Smooth muscle cell of the brain vasculature (primary cell): ENCODE measurements around the gene SF3B4.
"Not testable (repeated sequence)": the region's sequence is repeated elsewhere in the genome, so short reads cannot be mapped to it uniquely, and the experiment has no call there.

ENCODE experiments used
- DNase-seq: peaks from one replicate; pipeline ENCODE4 v3.0.0-alpha.2; 2012; ENCODE audit warnings: low read depth, low spot score

The SF3B4 gene

DNA sequence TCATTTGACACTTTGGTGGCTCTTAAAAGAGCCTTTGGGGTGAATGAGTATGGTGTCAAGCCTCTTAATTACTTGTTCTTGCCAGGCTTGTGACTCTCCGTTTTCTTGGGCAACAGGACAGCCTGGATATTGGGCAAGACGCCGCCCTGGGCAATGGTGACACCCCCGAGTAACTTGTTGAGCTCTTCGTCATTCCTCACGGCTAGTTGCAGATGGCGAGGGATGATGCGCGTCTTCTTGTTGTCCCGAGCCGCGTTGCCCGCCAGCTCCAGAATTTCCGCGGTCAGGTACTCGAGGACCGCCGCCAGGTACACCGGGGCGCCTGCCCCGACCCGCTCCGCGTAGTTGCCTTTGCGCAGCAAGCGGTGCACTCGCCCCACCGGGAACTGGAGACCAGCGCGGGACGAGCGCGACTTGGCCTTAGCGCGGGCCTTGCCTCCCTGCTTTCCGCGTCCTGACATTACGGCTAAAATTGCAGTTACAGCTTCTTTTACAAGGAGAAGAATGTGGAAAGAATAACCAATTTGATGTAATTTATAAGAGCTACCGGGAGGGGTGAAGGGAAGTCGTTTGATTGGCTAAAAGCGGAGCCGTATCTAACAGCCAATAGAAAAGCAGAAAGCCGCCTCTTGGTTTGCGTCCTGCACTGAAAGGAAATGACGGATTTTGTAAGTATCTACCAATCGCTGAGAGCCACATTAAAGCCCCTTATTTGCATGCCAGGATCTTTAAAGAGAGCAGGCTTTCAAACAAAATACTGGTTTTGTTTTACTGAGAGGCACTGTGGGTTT lies 40.0 kb downstream of the SF3B4 start:
- DNase-seq: peak; percentile 90

GRCh38 chr1:149887196-149887455 lies 40.5 kb downstream of the SF3B4 start:
- DNase-seq: not testable (repeated sequence)

DNA sequence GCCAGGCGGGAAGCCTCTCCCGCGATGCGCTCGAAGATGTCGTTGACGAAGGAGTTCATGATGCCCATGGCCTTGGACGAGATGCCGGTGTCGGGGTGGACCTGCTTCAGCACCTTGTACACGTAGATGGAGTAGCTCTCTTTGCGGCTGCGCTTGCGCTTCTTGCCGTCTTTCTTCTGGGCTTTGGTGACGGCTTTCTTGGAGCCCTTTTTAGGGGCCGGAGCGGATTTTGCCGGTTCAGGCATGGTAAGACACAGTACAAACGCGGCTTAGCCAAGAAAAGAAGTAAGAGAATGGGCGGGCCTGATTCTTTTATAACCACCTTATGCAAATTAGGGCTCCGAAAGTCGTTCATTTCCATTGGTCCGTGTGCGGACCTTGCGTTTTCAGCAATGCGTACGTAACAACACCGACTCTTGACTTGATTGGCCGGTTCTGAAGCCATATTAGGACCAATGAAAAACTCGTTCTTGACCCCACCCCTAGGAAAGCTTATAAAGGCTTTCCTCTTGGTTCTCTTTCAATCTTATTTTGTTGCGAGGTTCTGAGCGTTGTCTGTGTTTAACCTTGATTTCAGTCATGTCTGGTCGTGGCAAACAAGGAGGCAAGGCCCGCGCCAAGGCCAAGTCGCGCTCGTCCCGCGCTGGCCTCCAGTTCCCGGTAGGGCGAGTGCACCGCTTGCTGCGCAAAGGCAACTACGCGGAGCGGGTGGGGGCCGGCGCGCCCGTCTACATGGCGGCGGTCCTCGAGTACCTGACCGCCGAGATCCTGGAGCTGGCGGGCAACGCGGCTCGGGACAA lies 41.0 kb downstream of the SF3B4 start:
- DNase-seq: peak; percentile 96

- DNase-seq: not testable (repeated sequence)
Observed at GRCh38 chr1:149886121-149886395, 41.5 kb downstream of the SF3B4 start.

- peak; percentile 63 for DNase-seq
Observed at GRCh38 chr1:149885339-149886120, 42.1 kb downstream of the SF3B4 start.

DNA sequence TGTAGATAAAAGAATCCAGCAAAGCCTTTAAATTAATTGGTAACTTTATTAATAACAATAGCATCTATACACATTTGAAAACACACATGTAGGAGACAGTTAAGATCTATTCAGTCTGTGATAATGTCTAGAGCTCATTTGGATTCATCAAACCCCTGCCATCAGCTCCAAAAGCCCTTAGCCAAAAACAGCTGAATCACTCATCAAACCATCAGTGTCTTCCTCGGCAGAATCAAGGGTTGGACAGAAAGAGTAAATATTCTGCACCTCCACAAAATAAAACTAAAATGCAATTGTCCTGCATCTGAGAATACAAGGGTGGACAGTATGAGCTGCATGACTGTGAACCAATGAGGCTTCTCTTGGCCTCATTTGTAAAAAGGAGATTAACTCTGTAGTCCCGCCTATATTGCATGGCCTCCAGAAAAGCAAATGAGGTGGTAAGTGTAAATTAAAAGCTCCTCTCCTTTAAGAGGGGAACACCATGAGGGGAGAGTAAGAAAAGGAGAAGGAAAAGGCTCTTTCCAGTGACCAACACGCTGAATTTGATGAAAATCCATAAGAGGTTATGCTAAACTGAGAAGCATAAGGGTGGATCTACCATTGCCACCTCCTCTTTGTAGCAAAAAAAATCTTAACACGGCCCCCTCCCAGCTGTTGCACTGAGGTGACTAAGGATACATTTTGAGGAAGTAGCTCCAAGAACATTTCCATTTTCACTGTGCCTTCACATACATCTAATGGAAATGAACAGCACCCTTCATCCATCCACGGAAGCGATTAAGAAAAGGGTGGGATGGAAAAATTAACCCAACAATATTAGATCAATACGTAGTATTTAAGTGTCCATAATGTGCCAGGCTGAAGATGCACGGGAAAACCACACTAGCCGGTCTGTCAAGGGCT lies 42.9 kb downstream of the SF3B4 start:
- DNase-seq: no peak

GRCh38 chr1:149883598-149884247 lies 43.9 kb downstream of the SF3B4 start:
- DNase-seq: no peak

- DNase-seq: no peak
Observed at GRCh38 chr1:149881876-149882275, 45.7 kb downstream of the SF3B4 start.

- DNase-seq: no peak
Observed at GRCh38 chr1:149879556-149879955, 48.0 kb downstream of the SF3B4 start.

DNA sequence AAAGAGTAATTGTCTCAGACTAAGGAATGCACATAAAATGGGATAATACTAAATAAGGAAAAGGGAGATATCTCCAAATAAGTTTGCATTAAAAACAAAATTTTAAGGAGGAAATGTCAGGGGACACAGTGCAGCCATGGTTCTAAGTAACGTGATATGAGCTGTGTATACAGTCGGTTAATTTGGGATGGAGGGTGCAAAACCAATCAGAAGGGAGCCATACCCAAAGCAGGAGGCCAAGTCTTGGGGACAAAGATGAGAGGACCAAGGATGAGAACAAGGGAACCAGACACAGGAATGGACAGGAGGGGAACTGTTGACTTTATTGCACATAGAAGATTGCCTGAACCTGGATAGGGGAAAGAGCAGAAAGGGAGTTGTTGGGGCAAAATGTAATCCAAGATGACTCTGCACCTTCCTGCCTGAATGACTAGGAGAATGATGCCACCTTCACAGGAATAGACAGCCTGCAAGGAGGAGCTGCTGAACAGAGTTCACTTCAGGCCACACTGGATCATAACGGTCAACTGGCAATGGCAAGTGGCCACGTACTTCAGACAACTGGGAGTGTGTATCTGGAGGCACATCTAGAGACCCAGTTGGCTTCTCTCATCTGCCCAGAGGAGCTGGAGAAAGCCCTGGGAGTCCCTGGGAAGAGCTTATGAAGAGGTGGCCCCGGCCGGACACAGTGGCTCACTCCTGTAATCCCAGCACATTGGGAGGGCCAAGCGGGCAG lies 50.2 kb downstream of the SF3B4 start:
- no peak for DNase-seq
